Endothelial cell of umbilical vein (primary cell): Measurements from ENCODE around the gene GOLGA2. TPM values are rescaled to one million over a fixed set of nuclear protein-coding genes. Genes with fewer than 3 reads are reported as not detected.

Source experiments
- BruUV-seq: library from RNA; stranded (reverse); fragments of 400-500 nt; replicated peaks from 2 replicates; lab custom pipeline; 2021; lab: Mats Ljungman, UMichigan
- CTCF ChIA-PET: fragments of 300-600, 350-600 bp; sonication (Branson Sonifier 250); formaldehyde crosslinking; loops from one replicate; lab custom pipeline; 2021; ENCODE audit warnings: antibody characterized with exemption, inconsistent platforms; lab: Charles Lee
- POLR2A ChIA-PET: fragments of 300-600, 350-600 bp; sonication (Branson Sonifier 250); formaldehyde crosslinking; loops from one replicate; lab custom pipeline; 2021; ENCODE audit warnings: antibody characterized with exemption, inconsistent platforms; lab: Charles Lee
- DNase-seq: peaks from one replicate; pipeline ENCODE4 v3.0.0-alpha.2; 2011; ENCODE audit warnings: low read depth, low spot score
- FAIRE-seq: peaks from 2 replicates; lab custom pipeline; 2011; peaks lifted over from hg19 to GRCh38; lab: Jason Lieb, UNC
- H2AFZ ChIP-seq: 2 replicates; pipeline ENCODE4 v1.6.0; 2012; ENCODE audit warnings: low read depth, low read length, control low read depth, inconsistent platforms
- H3K27ac ChIP-seq: 2 replicates; pipeline ENCODE4 v1.5.1; 2011; ENCODE audit warnings: low read depth, mild to moderate bottlenecking, control low read depth, low read length, moderate library complexity; ENCODE audit not compliant: insufficient read depth
- H3K27me3 ChIP-seq, 2 experiments: 2 replicates each; pipeline versions ENCODE4 v1.6.0 to v1.6.1; 2011; ENCODE audit warnings: low read length in 2 of 2, mixed read lengths in 1 of 2; ENCODE audit not compliant: control insufficient read depth in 2 of 2, insufficient read depth in 2 of 2
- H3K36me3 ChIP-seq, 2 experiments: 2 replicates in 1 of 2; 3 replicates in 1 of 2; pipeline ENCODE4 v1.5.1; 2011; ENCODE audit warnings: low read length in 2 of 2, mild to moderate bottlenecking in 1 of 2, moderate library complexity in 1 of 2; ENCODE audit not compliant: control insufficient read depth in 2 of 2, insufficient read depth in 2 of 2; ENCODE audit errors: extremely low read depth in 1 of 2
- H3K4me1 ChIP-seq: 3 replicates; pipeline ENCODE4 v1.5.1; 2011; ENCODE audit warnings: mild to moderate bottlenecking, low read length; ENCODE audit not compliant: control insufficient read depth, insufficient read depth; ENCODE audit errors: extremely low read depth
- H3K4me2 ChIP-seq: 2 replicates; pipeline ENCODE4 v1.6.1; 2011; ENCODE audit warnings: low read length, control low read depth, mixed read lengths; ENCODE audit not compliant: insufficient read depth
- H3K4me3 ChIP-seq, 3 experiments: fragments of 200-600 bp in 1 of 3; sonication (generic), shearing (Covaris generic) in 1 of 3; replicated peaks in 1 of 3; 2 replicates each; pipeline ENCODE4 v1.5.1; 2011 to 2016; ENCODE audit warnings: control low read depth in 3 of 3, low read length in 3 of 3, mild to moderate bottlenecking in 2 of 3, inconsistent platforms in 1 of 3, low read depth in 1 of 3, moderate library complexity in 1 of 3; ENCODE audit not compliant: insufficient read depth in 1 of 3
- H3K79me2 ChIP-seq: 2 replicates; pipeline ENCODE4 v1.6.0; 2012; ENCODE audit warnings: low read length, inconsistent platforms; ENCODE audit not compliant: control insufficient read depth, insufficient read depth
- H3K9ac ChIP-seq: replicated peaks from 2 replicates; pipeline ENCODE3; 2011; ENCODE audit warnings: low read length, control low read depth; ENCODE audit not compliant: insufficient read depth; ENCODE audit errors: extremely low read depth
- H3K9me1 ChIP-seq: replicated peaks from 3 replicates; pipeline ENCODE4 v1.6.0; 2011; ENCODE audit warnings: mild to moderate bottlenecking, low read length; ENCODE audit not compliant: control insufficient read depth, insufficient read depth; ENCODE audit errors: extremely low read depth
- H3K9me3 ChIP-seq: replicated peaks from 2 replicates; pipeline ENCODE4 v1.5.1; 2012; ENCODE audit warnings: low read length, inconsistent platforms; ENCODE audit not compliant: control insufficient read depth, insufficient read depth
- H4K20me1 ChIP-seq: replicated peaks from 2 replicates; pipeline ENCODE3; 2011; ENCODE audit warnings: mild to moderate bottlenecking, low read length; ENCODE audit not compliant: control insufficient read depth, insufficient read depth; ENCODE audit errors: extremely low read depth
- EZH2 ChIP-seq: IDR thresholded peaks from 2 replicates; pipeline ENCODE4 v1.6.1; 2012; ENCODE audit warnings: borderline replicate concordance, low read depth, mild to moderate bottlenecking, moderate library complexity, low read length, inconsistent platforms; ENCODE audit not compliant: severe bottlenecking
- JUN ChIP-seq: IDR thresholded peaks from 2 replicates; pipeline ENCODE4 v1.6.1; 2011; ENCODE audit warnings: borderline replicate concordance, low read depth; ENCODE audit not compliant: insufficient read length, insufficient read depth
- POLR2A ChIP-seq: IDR thresholded peaks from 2 replicates; pipeline ENCODE4 v1.6.1; 2012; ENCODE audit warnings: low read depth, mild to moderate bottlenecking, control low read depth, low read length
- POLR2AphosphoS5 ChIP-seq: IDR thresholded peaks from 2 replicates; pipeline ENCODE4 v1.6.1; 2012; ENCODE audit warnings: low read depth, mild to moderate bottlenecking, control low read depth, low read length, moderate library complexity; ENCODE audit not compliant: insufficient read depth
- dilution Hi-C: fragments of 300-500 bp; cut with MboI; formaldehyde crosslinking; loops from one replicate; pipeline ENCODE4 v1.15.0; 2019; ENCODE audit warnings: low sequenced_read_pairs; ENCODE audit not compliant: extremely low pct_ligation_motif_present
- intact Hi-C: fragments of 100-400 bp; cut with micrococcal nuclease; formaldehyde crosslinking; loops from one replicate; pipeline ENCODE4 v1.10.0; 2022
- polyA plus RNA-seq, 4 experiments: library from polyadenylated mRNA; depleted of rRNA in 3 of 4; stranded (reverse) in 3 of 4; unstranded in 1 of 4; fragments of >200 nt; gene quantifications; 2 replicates each; pipeline versions ENCODE4 v1.2.1 to v1.2.3, GENCODE V29; 2011 to 2012; ENCODE audit warnings: missing spikeins in 1 of 4
- total RNA-seq: library from RNA; stranded (reverse); gene quantifications from 2 replicates; pipeline ENCODE4 v1.2.3, GENCODE V29; 2021
- TF ChIP-seq, protein P1 (sequence below), 2 donors: IDR thresholded peaks; 1 replicate in 1 of 2; 2 replicates in 1 of 2; pipeline ENCODE4 v1.5.1; 2011; ENCODE audit warnings: low read length in 2 of 2, mild to moderate bottlenecking in 2 of 2, moderate library complexity in 2 of 2, control low read depth in 1 of 2, inconsistent platforms in 1 of 2, low read depth in 1 of 2; ENCODE audit not compliant: insufficient read depth in 1 of 2; ENCODE audit errors: extremely low read depth in 1 of 2

Gene GOLGA2
- total and polyA plus RNA-seq, 2 donors (not counting 3 experiments of a cell fraction or from before 2014, with no cell fraction given): 52.3 to 114 TPM

DNA sequence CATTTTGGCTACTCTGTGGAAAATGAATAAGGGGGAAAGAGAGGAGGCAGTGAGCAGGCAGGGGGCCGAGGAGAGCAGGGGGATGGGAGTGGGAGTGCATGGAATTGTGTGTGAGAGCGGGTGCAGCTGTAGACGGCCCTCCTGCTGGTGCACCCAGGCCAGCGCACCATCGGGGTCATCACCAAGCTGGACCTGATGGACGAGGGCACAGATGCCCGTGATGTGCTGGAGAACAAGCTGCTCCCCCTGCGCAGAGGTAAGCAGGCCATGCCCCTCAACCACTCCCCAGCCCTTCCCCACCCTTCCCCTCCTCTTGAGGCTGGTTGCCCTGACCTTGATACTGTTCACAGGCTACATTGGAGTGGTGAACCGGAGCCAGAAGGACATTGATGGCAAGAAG lies 56.0 kb downstream of the GOLGA2 start:
- Histone ChIP-seq H3K27me3 (no peaks in the 10 kb centered on the region), H3K79me2 (no peaks in the 10 kb centered on the region), H3K4me3 (no peak overlapping the region), H3K9me3 (no peaks in the 10 kb centered on the region), H4K20me1 (no peaks in the 10 kb centered on the region), H3K27ac (no peak overlapping the region), H2AFZ (no peak overlapping the region), H3K4me2 (no peak overlapping the region), H3K9ac (no peak overlapping the region), H3K4me1 (peaks cover 3% of the 10 kb centered on the region), H3K9me1 (no peaks in the 10 kb centered on the region), H3K36me3 (no peaks in the 10 kb centered on the region)
- TF ChIP-seq POLR2A (no peak), JUN (no peak), POLR2AphosphoS5 (no peak), EZH2 (no peak)
- no peak for FAIRE-seq
- dilution Hi-C loops (no loop called here), intact Hi-C loops (loop anchor here (2.0 kb wide), 1 partner anchor 15 kb away; no protein-coding TSS in a partner anchor)
- ChIA-PET POLR2A (no interaction called here), CTCF (interaction anchor here (1.3 kb wide), 1 partner anchor 16 kb away, joined by 4 read pairs; the partner anchor contains the start of gene DNM1)
- no peak for DNase-seq
- no TSS peak for BruUV-seq

DNA sequence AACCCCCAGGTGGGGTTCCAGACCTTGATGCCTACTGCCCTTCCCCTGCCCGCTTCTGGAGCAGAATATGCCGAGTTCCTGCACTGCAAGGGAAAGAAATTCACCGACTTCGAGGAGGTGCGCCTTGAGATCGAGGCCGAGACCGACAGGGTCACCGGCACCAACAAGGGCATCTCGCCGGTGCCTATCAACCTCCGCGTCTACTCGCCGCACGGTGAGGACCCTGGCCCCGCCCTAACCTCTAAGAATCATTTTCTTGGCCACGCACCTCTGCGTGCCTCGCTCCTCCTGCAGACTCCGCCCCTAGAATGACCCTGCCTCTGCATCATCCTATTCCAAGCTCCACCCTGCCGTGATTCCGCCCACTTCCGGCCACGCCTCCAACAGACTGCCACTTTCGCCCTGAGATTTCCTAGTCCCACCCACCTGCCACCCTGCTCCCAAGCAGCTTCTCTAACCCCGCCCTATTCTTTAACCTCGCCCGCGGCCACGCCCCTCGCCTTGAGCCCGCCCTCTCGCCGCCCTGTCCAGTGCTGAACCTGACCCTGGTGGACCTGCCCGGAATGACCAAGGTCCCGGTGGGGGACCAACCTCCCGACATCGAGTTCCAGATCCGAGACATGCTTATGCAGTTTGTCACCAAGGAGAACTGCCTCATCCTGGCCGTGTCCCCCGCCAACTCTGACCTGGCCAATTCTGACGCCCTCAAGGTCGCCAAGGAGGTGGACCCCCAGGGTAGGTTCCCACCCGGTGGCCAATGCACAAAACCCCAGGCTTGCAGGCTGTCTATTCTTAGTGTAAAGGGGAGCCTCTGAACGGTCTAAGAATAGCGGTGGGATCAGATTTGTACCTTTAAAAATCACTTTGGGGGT lies 57.1 kb downstream of the GOLGA2 start:
- Histone ChIP-seq H3K9ac (no peak overlapping the region), H4K20me1 (no peaks in the 10 kb centered on the region), H3K9me1 (no peaks in the 10 kb centered on the region), H3K4me3 (peak overlapping the region in 1 of 3 experiments; percentile 8), H3K36me3 (no peaks in the 10 kb centered on the region), H3K79me2 (no peaks in the 10 kb centered on the region), H2AFZ (no peak overlapping the region), H3K4me1 (peaks cover 3% of the 10 kb centered on the region), H3K4me2 (peak overlapping the region; percentile 44), H3K27me3 (peaks cover 0 to under 1% of the 10 kb centered on the region in 2 experiments), H3K9me3 (no peaks in the 10 kb centered on the region), H3K27ac (no peak overlapping the region)
- ChIA-PET POLR2A (interaction anchor here (0.6 kb wide), 1 partner anchor 18 kb away, joined by 3 read pairs; no protein-coding TSS in a partner anchor), CTCF (interaction anchor here (0.6 to 1.4 kb wide), 6 partner anchors 12 to 152 kb away, joined by 3 to 6 read pairs (median 4); partner anchors contain the start of genes DNM1 and URM1)
- dilution Hi-C loops (no loop called here), intact Hi-C loops (loop anchor here (2.0 kb wide), 1 partner anchor 14 kb away; no protein-coding TSS in a partner anchor)
- no TSS peak for BruUV-seq
- FAIRE-seq: peak; percentile 93
- TF ChIP-seq, protein P1, sequence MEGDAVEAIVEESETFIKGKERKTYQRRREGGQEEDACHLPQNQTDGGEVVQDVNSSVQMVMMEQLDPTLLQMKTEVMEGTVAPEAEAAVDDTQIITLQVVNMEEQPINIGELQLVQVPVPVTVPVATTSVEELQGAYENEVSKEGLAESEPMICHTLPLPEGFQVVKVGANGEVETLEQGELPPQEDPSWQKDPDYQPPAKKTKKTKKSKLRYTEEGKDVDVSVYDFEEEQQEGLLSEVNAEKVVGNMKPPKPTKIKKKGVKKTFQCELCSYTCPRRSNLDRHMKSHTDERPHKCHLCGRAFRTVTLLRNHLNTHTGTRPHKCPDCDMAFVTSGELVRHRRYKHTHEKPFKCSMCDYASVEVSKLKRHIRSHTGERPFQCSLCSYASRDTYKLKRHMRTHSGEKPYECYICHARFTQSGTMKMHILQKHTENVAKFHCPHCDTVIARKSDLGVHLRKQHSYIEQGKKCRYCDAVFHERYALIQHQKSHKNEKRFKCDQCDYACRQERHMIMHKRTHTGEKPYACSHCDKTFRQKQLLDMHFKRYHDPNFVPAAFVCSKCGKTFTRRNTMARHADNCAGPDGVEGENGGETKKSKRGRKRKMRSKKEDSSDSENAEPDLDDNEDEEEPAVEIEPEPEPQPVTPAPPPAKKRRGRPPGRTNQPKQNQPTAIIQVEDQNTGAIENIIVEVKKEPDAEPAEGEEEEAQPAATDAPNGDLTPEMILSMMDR (IDR thresholded peaks at IDR 0.05; ENCODE audit: extremely low read depth in 1 of 2, insufficient read depth in 1 of 2, low read depth in 1 of 2, low read length in 2 of 2): peak in 1 of 2 donors; percentile 1
- TF ChIP-seq POLR2AphosphoS5: no peak
- DNase-seq: peak; percentile 90
